Lung (tissue), 12 donors: Measurements from ENCODE around the gene TTC23. TPM values are rescaled to one million over a fixed set of nuclear protein-coding genes. Genes with fewer than 3 reads are reported as not detected.
A peak's percentile ranks its signal among the peaks of the same experiment; 100 is the strongest.

Experiments used
- ATAC-seq: fragments of 200-7000 bp; cut with Tn5 transposase; one replicate; pipeline ENCODE4 v1.9.1; 2020; ENCODE audit warnings: moderate number of reproducible peaks; ENCODE audit not compliant: insufficient read depth, low FRiP score
- DNase-seq, 3 donors: peaks; one replicate each; pipeline ENCODE4 v3.0.0-alpha.2; 2013 to 2017
- H3K27ac ChIP-seq, 2 donors: one replicate each; pipeline ENCODE4 v1.5.1; 2013; ENCODE audit warnings: mild to moderate bottlenecking in 2 of 2, moderate library complexity in 2 of 2, control low read depth in 1 of 2, inconsistent platforms in 1 of 2, low read depth in 1 of 2, low read length in 1 of 2
- H3K27me3 ChIP-seq, 3 donors: one replicate each; pipeline ENCODE4 v1.5.1; 2013; ENCODE audit warnings: low read length in 2 of 3; ENCODE audit not compliant: control insufficient read depth in 3 of 3, insufficient read depth in 3 of 3
- H3K36me3 ChIP-seq, 4 donors: one replicate each; pipeline ENCODE4 v1.5.1; 2013; ENCODE audit warnings: low read length in 4 of 4, mild to moderate bottlenecking in 1 of 4, moderate library complexity in 1 of 4; ENCODE audit not compliant: control insufficient read depth in 4 of 4, insufficient read depth in 4 of 4
- H3K4me1 ChIP-seq, 5 donors: one replicate each; pipeline ENCODE4 v1.5.1; 2013; ENCODE audit warnings: low read length in 5 of 5, mild to moderate bottlenecking in 2 of 5, moderate library complexity in 1 of 5; ENCODE audit not compliant: control insufficient read depth in 5 of 5, insufficient read depth in 5 of 5
- H3K4me3 ChIP-seq: one replicate; pipeline ENCODE4 v1.5.1; 2013; ENCODE audit warnings: mild to moderate bottlenecking, control low read depth, moderate library complexity
- H3K9ac ChIP-seq, 2 donors: one replicate each; pipeline ENCODE4 v1.5.1; 2013; ENCODE audit warnings: low read length in 2 of 2, control low read depth in 1 of 2; ENCODE audit not compliant: insufficient read depth in 1 of 2
- H3K9me3 ChIP-seq, 4 donors: one replicate each; pipeline ENCODE4 v1.5.1; 2013; ENCODE audit warnings: low read length in 3 of 4, mild to moderate bottlenecking in 1 of 4, moderate library complexity in 1 of 4; ENCODE audit not compliant: control insufficient read depth in 4 of 4, insufficient read depth in 3 of 4
- WGBS, 2 donors: extraction: QIAGEN DNeasy Blood & Tissue Kit; methylation state at CpG; one replicate each; pipeline ENCODE4 v1.1.7; 2013; 5-methylcytosine and 5-hydroxymethylcytosine counted together
- polyA plus RNA-seq, 2 donors: library from polyadenylated mRNA; stranded (reverse); fragments of 200-250 nt; gene quantifications; one replicate each; pipeline ENCODE4 v1.2.1, GENCODE V29; 2013
- total RNA-seq, 2 donors: library from RNA; depleted of rRNA in 1 of 2; stranded (reverse); fragments of >200 nt in 1 of 2; gene quantifications; one replicate each; pipeline ENCODE4 v1.2.1, GENCODE V29; 2014 to 2021
- TF ChIP-seq, protein P1 (sequence below): IDR thresholded peaks from 2 replicates; pipeline ENCODE4 v1.5.1; 2012; ENCODE audit warnings: mild to moderate bottlenecking; ENCODE audit errors: control extremely low read depth, extremely low read depth
- donor health status: control.
- donor health status: control.
- donor health status: Bipolar disorder and iron deficiency.
- donor health status: healthy.
- donor health status: DM: yes; HTN: yes; CAD: no.

TTC23 gene
- total and polyA plus RNA-seq, 4 donors = 6.2 to 48.5 (median 10.6) TPM

DNA sequence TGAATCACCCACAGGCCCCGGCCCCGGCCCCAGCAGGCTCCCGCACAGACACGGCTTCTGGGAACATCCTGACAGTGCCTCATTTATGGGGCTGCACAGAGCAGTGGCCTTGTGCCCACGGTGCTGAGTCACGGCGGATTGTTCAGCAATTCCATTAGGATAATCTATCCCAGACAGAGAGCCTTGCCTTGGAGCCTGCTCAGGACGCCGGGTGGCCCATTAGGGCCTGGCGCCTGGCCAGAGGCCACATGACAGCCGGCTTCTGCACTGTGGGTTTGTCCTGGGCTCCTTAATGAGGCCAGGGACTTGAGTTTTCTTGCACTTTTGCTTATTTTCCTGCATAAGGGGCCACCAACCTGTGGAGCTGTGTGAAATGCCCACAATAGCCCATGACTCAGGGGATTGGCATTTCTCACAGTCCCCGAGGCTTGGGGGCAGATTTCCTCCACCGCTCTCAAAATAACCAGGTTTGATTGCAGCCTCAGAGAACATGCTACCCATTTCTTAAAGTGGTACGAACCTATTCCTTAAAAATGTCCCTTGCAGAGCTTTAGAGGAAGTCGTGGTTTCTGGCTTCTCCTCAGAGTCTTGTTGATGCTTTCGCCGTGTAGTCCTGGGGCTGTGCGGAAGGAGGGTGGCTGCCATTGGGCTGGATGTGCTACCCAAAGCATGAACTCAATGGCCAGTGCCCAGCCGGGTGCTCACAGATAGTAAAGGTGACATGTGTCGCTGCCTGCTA, 125.5 kb downstream of the TTC23 start:
- Histone ChIP-seq H3K4me1 (peaks cover 0 to 17% (median 6%) of the 10 kb centered on the region in 5 donors), H3K27ac (peak overlapping the region; percentile 82 to 87), H3K4me3 (no peak overlapping the region), H3K9ac (no peak overlapping the region), H3K36me3 (peaks cover 0 to 1% (median 0%) of the 10 kb centered on the region in 4 donors), H3K27me3 (no peaks in the 10 kb centered on the region), H3K9me3 (no peaks in the 10 kb centered on the region)
- peak; percentile 78 to 81 (median 80) for DNase-seq
- peak; percentile 76 for ATAC-seq
- WGBS, 2 donors = 15 to 18% methylated on average over 20 of the region's 20 CpGs
- TF ChIP-seq, protein P1, sequence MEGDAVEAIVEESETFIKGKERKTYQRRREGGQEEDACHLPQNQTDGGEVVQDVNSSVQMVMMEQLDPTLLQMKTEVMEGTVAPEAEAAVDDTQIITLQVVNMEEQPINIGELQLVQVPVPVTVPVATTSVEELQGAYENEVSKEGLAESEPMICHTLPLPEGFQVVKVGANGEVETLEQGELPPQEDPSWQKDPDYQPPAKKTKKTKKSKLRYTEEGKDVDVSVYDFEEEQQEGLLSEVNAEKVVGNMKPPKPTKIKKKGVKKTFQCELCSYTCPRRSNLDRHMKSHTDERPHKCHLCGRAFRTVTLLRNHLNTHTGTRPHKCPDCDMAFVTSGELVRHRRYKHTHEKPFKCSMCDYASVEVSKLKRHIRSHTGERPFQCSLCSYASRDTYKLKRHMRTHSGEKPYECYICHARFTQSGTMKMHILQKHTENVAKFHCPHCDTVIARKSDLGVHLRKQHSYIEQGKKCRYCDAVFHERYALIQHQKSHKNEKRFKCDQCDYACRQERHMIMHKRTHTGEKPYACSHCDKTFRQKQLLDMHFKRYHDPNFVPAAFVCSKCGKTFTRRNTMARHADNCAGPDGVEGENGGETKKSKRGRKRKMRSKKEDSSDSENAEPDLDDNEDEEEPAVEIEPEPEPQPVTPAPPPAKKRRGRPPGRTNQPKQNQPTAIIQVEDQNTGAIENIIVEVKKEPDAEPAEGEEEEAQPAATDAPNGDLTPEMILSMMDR = no peak

DNA sequence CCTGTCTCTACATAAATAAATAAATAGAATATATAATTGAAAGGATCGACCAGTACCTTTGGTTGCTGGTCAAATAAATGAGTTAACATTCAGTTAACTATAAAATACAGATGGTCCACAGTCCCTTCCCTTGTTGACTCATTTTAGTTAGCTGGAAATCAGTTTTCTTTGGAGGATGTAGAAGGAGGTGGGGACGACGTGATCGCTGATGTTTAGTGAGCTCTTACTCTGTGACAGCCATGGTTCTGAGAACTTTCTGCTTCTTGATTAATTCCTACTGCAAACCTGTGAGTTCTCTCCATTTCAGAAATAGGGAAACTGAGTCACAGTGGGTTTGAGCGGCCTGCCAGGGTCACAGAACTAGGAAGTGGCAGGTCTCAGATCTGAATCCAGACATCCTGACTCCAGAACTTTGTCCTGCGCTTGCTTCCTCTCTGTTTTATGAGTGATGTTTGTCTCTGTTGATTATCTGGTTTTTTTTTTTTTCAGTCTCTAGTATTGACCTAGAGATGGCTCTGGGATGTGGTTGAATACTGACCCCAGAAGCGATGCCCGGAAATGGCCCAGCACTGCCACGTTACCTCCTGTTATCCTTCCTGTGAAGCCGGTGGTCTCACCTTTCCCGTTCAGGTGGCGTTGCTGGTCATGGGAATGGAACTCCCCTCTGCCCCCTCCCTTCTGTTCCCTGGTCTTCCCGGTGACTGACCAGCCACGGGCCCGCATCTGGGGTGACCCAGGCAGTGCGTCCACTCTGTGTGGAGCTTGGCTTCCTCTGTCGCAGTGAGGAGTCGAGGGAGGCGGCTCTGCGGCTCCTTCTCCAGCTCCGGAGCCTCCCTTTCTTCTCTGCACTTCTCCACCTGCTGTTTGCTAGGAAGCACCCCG, 126.3 kb downstream of the TTC23 start:
- Histone ChIP-seq H3K36me3 (peaks cover 0 to 1% (median 0%) of the 10 kb centered on the region in 4 donors), H3K9me3 (no peaks in the 10 kb centered on the region), H3K9ac (no peak overlapping the region), H3K27ac (peak overlapping the region; percentile 82 to 87), H3K4me3 (no peak overlapping the region), H3K4me1 (peaks cover 0 to 17% (median 6%) of the 10 kb centered on the region in 5 donors), H3K27me3 (no peaks in the 10 kb centered on the region)
- WGBS, 2 donors = 58 to 66% methylated on average over 22 of the region's 22 CpGs
- TF ChIP-seq, protein P1 = no peak
- no peak for DNase-seq
- no peak for ATAC-seq

DNA sequence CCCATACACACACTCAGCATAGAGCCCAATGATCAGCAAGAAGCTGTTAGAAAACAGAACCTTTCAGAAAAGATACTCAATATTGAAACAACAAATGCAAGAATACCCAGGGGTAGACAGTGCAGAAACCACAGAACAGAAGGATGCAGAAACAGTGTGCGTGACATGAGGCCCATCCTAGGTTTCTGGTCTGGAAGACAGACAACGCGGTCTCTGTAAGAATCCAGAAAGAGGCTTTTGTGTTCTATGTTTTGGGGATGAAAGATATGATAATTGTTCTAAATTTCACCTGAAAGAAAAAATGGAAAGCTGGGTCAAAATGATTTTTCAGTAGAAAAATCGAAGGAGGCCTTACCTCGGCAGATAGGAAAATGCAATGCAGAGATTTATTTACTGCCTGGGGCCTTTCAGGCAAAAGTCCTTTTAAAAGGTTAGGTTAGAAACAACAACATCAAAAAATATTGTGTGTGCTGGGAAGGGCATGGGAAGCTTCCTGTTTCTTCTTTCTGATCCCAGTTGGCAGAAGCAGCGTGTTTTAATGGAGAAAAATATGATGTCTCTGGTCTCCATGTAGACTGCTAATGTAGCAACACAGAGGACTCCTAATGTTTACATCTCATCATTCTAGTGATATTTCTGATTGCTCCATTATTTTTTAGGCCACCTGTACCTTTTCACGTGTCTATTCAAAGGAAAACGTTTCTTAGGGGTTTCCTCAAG, 127.5 kb downstream of the TTC23 start:
- ATAC-seq = no peak
- peaks cover 0 to 3% (median 0%) of the 10 kb centered on the region in 4 donors for H3K36me3 ChIP-seq
- H3K9ac ChIP-seq = no peak overlapping the region
- DNase-seq = no peak
- peaks cover 0 to 17% (median 6%) of the 10 kb centered on the region in 5 donors for H3K4me1 ChIP-seq
- H3K4me3 ChIP-seq = no peak overlapping the region
- H3K27me3 ChIP-seq = no peaks in the 10 kb centered on the region
- no peaks in the 10 kb centered on the region for H3K9me3 ChIP-seq
- TF ChIP-seq, protein P1 = no peak
- 71 to 80% methylated on average over 8 of the region's 8 CpGs for WGBS, 2 donors
- H3K27ac ChIP-seq = no peak overlapping the region
